Fibroblast of skin of scalp (primary cell): ENCODE measurements around the gene SLC25A23. TPM values are rescaled to one million over a fixed set of nuclear protein-coding genes. Genes with fewer than 3 reads are reported as not detected.
"Not testable (repeated sequence)": the region's sequence is repeated elsewhere in the genome, so short reads cannot be mapped to it uniquely, and the experiment has no call there.

Experiments
- DNase-seq: peaks from one replicate; pipeline ENCODE4 v3.0.0-alpha.2; 2013
- polyA plus RNA-seq, 2 experiments: library from polyadenylated mRNA; unstranded; fragments of 120-200 nt; gene quantifications; one replicate each; pipeline ENCODE4 v1.2.1, GENCODE V29; 2013; ENCODE audit not compliant: insufficient read length in 2 of 2

SLC25A23 gene
- 35.1 TPM for polyA plus RNA-seq (2013, experiment 1 of 2; ENCODE audit: insufficient read length)
- polyA plus RNA-seq (2013, experiment 2 of 2; ENCODE audit: insufficient read length) = 37.6 TPM

DNA sequence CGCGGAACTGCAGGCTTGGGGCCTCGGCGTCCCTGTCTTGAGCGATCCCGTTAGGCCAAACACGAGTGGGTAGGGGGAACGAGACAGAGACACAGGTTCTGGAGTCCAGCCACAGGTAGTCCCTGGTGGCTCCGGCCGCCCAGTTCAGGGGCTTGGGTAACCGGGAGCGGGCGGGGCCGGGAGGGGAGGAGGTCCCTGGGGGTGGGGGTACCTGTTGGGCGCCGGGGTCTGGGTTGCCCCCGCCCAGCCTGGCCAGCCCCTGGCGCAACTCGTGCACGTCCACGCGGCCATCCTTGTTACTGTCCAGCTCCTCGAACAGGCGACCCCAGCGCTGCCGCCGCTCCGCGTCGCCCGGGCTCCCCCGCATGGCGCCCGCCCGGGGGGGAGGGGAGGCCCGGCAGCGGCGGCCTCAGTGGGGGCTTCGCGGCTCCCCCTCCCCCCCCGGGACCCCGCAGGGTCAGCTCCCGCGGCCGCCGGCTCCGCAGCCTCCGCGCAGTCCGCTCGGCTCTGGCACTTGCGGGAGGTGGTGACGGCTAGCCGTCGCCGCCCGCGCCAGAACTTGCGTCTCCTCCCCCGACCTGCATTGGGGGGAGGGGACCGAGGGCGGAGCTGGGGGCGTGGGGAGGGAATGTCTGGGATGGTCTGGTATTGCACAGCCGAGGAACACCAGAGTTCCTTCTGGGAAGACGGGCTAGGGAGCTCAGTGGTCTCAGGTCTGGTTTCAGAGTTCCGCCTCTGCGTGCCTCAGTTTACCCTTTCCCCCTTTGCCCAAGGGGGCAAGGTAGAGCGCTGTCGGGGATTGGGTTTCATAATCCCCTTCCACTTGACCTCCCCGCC lies at the start of gene SLC25A23:
Gene SLC25A23, minus strand, starts transcription at position 531 of the 837 bp plus-strand sequence. Its CDS starts 164 bp downstream, at position 367.
- peak; percentile 82 for DNase-seq

DNA sequence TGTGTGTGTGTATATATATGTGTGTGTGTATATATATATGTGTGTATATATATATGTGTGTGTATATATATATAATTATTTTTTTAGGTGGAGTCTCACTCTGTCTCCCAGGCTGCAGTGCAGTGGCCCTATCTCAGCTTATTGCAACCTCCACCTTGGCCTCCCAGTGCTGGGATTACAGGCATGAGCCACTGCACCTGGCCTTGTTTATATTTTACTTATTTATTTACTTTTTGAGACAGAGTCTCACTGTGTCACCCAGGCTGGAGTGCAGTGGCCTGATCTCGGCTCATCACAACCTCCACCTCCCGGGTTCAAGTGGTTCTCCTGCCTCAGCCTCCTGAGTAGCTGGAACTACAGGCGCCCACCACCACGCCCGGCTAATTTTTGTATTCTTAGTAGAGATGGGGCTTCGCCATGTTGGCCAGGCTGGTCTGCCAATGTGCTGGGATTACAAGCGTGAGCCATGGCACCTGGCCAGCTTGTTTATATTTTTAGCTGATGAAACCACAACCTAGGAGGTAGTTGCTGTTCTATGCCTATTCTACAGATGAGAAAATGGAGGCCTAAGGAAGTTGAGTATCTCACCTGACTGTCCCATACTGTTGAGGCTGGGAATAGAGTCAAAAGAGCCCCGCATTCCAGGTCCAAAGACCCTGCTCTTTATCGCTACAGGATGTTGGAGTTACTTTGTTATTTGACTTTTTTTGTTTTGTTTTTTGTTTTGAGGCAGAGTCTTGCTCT lies 48.6 kb upstream of the SLC25A23 start:
- DNase-seq = not testable (repeated sequence)

DNA sequence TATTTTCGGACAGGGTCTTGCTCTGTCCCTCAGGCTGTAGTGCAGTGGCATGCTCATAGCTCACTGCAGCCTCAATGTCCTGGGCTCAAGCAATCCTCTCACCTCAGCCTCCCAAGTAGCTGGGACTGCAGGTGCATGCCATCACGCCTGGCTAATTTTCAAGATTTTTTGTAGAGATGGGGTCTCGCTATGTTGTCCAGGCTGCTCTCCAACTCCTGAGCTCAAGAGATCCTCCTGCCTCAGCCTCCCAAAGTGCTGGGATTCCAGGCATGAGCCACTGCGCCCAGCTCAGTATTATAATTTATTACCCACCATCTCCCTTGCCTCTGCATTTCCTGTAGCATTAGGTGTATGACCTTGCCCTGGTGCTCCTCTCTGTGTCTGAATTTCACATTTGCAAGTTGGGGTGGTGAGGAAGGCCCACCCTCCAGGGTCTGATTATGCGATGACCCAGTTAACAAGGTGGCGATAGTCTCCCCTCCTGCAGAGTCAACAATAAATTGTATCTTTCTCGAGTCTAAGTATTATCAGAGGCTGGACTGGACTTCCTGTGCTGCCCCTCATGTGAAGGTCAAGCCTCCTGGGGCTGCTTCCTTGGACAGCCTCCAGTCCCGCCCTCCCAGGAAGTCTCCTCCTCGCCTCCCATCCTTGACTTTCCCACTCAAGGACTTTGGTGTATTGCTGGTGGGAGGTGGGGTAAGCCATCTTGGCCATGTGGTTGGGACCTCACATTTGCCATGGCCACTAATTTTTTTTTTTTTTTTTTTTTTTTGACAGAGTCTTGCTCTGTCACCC lies 44.0 kb upstream of the SLC25A23 start:
- no peak for DNase-seq

DNA sequence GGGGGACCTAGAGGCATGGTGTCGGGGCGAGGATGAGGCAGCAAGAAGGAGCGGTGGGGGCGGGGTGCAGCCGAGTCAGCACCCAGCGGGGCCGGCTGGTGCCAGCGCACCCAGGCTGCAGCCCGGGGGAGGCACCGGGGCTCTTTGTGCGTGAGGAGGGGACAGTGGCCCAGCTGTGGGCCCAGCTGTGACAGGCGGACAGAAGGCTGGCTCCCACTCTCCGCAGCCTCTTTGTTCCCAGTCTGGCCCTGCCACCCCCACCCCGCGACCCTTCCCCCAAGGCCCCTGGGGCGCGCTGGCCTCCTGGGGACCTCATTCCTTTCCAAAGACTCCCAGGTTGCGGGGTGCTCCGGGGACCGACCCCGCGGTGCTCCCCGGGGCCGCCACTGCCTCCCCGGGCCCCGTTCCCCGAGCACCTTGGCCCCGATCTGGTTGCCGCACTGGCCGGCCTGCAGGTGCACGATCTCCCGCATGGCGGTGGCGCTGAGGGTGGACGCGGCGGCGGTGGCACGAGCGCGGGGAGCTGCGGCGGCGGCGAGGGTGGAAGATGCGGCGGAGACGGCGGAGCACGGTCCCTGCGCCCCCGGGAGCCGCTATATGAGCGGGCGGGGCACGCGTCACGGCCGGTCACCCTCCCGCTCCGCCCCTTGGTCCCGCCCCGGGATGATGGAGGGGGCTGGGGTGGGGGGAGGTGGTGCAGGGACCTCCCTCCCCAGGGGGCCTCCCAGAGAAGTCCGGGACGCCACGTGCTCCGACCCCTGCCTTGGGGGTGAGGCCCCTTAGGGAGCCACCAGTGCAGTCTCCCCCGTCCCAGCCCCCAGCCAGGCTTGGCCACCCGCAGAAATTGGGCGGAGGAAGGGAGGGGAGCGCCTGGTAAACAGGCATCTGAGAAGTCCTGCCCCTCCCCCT lies 42.4 kb upstream of the SLC25A23 start, which contains the start of gene TUBB4A:
Gene TUBB4A, minus strand, starts transcription at position 570 of the 909 bp plus-strand sequence. Its CDS starts 97 bp downstream, at position 473.
- DNase-seq = no peak

DNA sequence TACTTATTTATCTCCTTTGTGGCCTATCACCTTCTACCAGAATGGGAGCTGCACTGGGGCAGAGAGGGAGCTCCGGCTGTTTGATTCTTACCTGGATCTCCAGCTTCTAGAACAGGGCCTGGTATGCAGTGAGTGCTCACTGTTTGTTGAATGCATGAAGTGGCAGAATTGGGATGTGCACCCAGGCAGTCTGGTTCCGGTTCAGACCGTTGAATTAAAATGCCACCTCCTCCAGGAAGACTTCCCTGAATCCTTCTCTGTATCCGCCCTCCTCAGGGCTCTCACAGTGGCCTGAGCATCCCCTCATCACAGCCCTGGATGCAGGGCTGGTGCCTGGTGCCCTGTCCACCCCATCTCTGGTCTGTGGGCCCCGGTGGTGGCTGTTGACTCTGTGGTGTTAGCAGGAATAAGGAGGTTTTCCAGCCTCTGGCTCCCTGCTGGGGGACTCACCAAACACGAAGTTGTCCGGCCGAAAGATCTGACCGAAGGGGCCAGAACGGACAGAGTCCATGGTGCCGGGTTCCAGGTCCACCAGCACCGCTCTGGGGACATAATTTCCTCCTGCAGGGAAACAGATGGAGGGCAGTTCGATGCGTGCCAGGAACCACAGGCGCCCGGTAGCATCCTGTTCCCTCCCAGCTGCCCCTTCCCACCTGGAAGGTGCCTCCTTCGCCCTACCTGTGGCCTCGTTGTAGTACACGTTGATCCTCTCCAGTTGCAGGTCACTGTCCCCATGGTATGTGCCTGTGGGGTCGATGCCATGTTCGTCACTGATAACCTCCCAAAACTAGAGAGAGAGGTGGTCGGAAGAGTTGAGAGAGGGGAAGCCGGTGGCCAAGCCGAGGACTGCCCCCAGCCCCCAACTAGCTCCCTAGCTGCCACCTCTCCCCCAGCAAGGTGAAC lies 41.5 kb upstream of the SLC25A23 start:
- no peak for DNase-seq

DNA sequence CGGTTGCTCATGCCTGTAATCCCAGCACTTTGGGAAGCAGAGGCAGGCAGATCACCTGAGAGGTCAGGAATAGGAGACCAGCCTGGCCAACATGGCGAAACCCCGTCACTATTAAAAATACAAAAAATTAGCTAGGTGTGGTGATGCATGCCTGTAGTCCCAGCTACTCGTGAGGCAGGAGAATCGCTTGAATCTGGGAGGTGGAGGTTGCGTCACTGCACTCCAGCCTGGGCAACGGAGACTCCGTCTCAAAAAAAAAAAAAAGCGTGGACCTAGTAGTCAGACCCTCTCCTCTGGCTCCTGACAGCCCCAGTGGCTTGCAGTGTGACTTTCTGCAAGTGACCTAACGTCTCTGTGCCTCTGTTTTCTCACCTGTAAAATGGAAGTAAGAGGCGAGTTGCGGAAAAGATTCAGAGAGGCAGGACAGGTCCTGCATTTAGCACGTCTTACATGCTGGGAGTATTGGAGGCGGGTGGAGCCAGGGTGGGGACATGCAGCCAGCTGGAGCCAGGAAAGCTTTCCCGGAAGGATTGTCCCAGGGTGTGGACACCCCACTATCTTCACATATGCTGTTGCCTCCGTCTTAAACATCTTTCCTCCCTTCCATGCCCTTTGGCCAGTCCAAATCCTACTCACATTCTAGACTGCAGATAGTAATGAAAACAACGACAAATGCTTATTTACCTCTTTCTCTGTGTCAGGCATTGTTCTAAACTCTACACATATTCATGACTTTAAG lies 39.6 kb upstream of the SLC25A23 start:
- no peak for DNase-seq

DNA sequence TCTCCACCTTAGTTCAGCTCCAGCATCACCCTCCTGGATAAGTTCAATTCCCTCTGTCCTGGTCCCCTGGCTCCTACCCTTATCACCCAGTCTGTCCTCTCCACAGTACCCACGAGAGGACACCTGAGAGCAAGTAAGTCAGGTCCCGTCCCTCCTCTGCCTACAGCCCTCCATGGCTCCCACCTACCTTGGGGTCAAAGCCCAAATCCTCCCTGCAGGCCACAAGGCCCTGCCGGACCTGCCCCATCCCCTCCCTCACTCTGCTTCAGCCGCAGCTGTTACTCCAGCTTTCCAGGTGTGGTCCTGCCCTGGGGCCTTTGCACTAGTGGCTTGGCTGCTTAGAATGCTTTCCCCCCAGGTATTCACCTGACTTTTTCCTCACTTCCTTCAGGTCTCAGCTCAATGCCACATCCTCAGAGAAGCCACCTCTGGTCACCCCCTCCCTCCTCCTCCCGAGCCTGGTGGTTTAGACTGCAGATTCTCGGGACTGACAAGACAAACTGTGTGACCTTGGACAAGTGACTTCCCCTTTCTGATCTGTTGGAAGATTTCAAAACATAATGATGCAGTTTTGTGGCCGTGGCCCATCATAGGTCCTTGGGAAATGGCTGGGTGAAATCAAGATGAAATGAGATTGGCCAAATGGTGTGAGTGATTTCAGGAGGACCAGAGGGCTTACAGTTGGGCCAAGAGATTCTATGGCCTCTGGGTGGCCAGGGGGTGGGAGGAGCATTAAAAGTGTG lies 38.9 kb upstream of the SLC25A23 start:
- no peak for DNase-seq

DNA sequence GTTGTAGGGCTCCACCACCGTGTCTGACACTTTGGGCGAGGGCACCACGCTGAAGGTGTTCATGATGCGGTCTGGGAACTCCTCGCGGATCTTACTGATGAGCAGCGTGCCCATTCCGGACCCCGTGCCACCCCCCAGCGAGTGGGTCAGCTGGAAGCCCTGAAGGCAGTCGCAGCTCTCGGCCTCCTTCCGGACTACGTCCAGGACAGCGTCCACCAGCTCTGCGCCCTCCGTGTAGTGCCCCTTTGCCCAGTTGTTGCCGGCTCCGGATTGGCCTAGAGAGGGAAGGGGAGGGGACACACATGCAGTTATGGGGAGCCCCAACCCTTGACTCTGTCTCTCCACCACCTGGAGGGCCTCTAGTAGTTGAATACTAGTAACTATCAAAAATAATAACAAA lies 36.4 kb upstream of the SLC25A23 start:
- no peak for DNase-seq

DNA sequence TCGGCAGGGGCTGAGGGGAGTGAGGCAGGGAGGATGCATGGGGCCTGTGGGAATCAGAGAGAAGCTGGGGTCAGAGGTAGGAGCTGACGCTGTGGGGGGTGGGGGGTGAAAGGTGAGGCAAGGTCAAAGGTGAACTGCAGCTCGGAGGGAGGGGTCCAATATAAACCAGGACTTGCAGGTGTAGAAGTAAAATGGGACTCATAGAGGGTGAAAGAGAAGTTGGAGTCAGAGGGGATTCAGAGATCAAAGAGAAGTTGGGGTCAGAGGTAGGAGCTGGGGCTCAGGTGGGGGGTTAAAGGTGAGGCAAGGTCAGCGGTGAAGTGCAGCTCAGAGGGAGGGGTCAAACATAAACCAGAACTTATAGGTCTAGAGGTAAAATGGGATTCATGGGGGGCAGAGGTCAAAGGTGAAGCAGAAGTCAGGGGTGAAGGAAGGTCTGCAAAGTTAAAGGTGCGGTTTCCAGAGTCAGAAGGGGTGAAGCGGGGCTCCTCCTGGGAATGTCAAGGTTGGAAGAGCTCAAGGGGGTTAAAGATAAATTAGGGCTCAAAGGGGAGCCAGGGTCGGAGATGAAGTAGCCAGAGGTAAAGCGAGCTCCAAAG lies 34.9 kb upstream of the SLC25A23 start:
- DNase-seq = no peak

DNA sequence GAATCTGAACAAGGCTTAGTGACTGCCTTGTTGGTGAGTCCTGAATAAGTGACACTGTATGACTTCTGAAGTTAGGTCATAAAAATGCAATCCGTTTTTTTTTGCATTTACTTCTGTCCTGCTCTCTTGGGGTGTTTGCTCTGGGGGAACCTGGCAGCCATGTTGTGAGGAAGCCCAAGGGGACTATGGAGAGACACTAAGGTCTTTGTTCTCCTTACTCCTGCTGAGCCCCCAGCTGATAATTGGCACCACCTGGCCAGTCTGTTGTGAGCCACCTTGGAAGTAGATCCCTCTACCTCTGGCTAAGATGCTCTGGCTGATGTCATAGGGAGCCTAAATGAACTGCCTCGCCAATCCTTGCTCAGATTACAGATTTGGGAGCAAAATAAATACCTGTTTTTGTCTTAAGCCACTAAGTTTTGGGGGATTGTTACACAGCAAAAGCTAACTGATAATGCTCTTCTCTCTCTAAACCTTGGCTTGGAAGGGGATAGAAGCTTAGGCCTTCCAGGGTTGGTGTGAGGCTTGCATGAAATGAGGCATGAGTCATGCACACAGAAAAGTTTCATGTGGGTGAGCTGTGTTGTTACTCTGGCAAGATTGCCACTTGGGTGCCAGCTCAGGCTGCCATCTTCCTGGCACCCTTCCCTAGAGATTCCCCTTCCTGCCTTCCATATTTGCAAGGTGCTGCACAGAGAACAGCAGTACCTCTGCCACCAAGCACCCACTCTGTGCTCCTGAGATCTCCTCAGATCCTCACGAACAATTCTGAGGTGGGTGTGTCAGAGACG lies 32.4 kb upstream of the SLC25A23 start:
- no peak for DNase-seq

DNA sequence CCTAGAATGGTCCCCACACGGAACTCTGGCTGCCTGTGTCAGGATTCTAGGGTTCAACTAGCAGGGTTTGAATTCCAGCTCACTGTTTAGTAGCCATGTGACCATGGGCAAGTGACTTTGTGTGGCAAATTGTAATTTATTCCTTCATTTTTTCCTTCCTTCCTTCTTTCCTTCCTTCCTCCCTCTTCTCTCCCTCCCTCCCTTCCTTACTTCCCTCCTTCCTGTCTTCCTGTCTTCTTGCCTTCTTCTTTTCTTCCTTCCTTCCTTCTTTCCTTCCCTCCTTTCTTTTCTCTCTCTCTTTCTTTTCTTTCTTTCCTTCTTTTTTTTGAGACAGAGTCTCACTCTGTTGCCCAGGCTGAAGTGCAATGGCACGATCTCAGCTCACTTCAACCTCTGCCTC lies 30.5 kb upstream of the SLC25A23 start:
- no peak for DNase-seq

DNA sequence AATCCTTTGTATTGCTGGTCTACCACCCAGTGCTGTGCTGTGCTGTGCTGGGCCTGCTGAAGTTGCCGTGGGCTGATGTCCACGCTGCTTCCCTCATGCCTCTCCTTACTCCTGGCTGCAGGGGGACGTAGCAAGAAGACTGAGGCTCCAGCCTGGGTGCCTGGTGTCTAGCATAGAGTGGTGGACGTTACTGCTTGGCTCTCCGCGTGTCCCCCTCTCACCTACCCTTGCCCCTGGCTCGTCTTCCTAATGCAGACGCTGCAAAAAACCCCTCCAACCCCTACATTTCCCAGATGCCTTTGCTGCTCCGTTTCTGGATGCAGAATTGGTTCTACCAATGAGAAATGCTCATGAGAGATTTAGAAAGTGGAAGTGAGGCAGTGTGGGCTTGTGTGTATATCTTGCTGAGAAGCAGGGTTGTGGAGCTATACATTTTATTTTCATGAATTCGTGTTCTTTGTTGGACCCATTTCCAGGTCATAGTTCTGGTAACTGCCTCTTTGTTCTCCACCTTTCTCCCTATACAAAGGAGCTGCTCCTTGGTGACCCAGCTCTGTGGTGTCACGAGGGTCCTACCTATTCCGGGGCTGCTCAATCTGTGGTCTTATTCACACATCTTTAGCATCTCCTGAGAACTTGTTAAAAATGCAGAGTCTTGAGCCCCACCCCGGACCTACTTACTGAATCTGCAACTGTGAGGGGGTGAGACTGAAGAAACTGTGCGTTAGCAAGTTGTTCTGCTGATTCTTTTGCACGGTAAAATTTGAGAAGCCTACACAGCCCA lies 29.9 kb upstream of the SLC25A23 start:
- DNase-seq = no peak

DNA sequence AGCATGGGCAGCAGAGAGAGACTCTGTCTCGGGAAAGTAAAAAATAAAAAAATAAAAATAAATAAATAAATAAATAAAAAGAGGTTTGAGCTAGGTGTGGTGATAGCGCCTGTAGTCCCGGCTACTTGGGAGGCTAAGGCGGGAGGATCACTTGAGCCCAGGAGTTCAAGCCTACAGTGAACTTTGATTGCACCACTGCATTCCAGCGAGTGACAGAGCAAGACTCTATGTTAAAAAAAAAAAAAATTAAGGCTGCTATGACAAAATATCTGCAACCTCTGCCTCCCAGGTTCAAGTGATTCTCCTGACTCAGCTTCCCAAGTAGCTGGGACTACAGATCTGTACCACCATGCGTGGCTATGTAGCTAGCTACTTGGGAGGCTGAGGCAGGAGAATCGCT lies 25.2 kb upstream of the SLC25A23 start:
- no peak for DNase-seq

DNA sequence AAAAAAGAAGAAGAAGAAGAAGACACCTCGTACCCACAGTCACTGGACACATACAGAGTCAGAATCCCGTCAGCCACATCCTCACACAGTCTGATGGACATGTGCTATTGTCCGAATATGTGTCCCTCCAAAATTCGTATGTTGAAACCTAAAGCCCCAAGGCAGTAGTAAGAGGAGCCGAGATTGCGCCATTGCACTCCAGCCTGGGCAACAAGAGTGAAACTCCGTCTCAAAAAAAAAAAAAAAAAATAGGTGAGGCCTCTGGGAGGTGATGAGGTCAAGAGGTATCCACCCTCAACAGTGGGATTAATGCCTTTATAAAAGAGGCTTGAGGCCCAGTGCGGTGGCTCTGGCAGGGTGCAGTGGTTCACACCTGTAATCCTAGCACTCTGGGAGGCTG lies 24.6 kb upstream of the SLC25A23 start:
- DNase-seq = no peak

DNA sequence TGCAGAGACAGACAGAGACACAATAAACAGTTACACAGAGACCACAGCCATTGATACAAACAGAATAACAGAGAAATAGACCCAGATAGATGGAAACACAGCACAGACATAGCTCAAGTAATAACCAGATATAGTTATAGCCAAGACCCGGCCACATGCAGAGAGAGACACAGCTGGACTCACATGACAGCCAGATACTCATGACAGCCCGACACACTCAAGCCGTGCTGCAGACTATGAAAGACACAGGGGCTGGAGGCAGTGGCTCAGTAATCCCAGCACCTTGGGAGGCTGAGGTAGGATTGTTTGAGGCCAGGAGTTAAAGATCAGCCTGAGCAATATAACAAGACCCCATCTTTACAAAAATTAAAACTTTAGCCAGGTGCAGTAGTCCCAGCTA lies 23.6 kb upstream of the SLC25A23 start:
- DNase-seq = no peak

DNA sequence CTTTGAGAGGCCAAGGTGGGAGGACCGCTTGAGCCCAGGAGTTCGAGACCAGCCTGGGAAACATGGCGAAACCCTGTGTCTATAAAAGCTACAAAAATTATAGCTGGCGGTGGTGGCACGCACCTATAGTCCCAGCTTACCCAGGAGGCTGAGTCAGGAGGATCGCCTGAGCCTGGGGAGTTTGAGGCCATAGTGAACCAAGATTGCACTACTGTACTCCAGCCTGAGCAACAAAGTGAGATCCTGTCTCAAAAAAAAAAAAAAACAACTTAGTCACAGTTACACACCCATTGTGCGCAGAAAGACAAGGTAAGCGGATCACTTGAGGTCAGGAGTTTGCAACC lies 22.7 kb upstream of the SLC25A23 start:
- DNase-seq = no peak
